Stimulated activated naive B cell treated with anti-CD40 and anti-IgM and Interleukin-4, amounts not matched to agents 10 μg/mL and 1 μg/mL and 100 μg/mL, for 72 hours (primary cell): Measurements from ENCODE around the gene CRELD1.
A peak's percentile ranks its signal among the peaks of the same experiment; 100 is the strongest.

ENCODE experiments used
- ATAC-seq, 2 donors: fragments of 150-1000 bp; cut with Tn5 transposase; replicated peaks; 2 replicates each; pipeline ENCODE4 v1.10.0; 2021; ENCODE audit warnings: moderate library complexity in 1 of 2
- DNase-seq: peaks from one replicate; pipeline ENCODE4 v3.0.0; 2021
- H3K27ac Mint-ChIP-seq: one replicate; pipeline ENCODE4 v1.8.0; 2022; ENCODE audit warnings: mild to moderate bottlenecking, mixed read lengths
- H3K27me3 Mint-ChIP-seq, 2 donors: one replicate each; pipeline ENCODE4 v1.8.0; 2022; ENCODE audit warnings: mixed read lengths in 2 of 2
- H3K36me3 Mint-ChIP-seq, 2 donors: one replicate each; pipeline ENCODE4 v1.8.0; 2022; ENCODE audit warnings: mixed read lengths in 2 of 2, mild to moderate bottlenecking in 1 of 2
- H3K4me1 Mint-ChIP-seq, 2 donors: one replicate each; pipeline ENCODE4 v1.8.0; 2022; ENCODE audit warnings: mixed read lengths in 2 of 2, mild to moderate bottlenecking in 1 of 2
- H3K4me3 Mint-ChIP-seq, 2 donors: one replicate each; pipeline ENCODE4 v1.8.0; 2022; ENCODE audit warnings: mild to moderate bottlenecking in 2 of 2, mixed read lengths in 2 of 2, moderate library complexity in 1 of 2
- H3K9me3 Mint-ChIP-seq, 2 donors: one replicate each; pipeline ENCODE4 v1.8.0; 2022; ENCODE audit warnings: mixed read lengths in 2 of 2, mild to moderate bottlenecking in 1 of 2

The CRELD1 gene

GRCh38 chr3:9914011-9914410 lies 19.6 kb upstream of the CRELD1 start:
- ATAC-seq (no peak), DNase-seq (no peak)
- Mint-ChIP-seq H3K27me3 (peaks cover 18 to 31% of the 10 kb centered on the region in 2 donors), H3K36me3 (peaks cover 3 to 6% of the 10 kb centered on the region in 2 donors), H3K4me3 (no peak overlapping the region), H3K27ac (no peak overlapping the region), H3K4me1 (peaks cover 20 to 33% of the 10 kb centered on the region in 2 donors), H3K9me3 (no peaks in the 10 kb centered on the region)

GRCh38 chr3:9914559-9915253 lies 18.9 kb upstream of the CRELD1 start:
- peak overlapping the region; percentile 66 to 82 for H3K4me3 Mint-ChIP-seq
- H3K9me3 Mint-ChIP-seq = no peaks in the 10 kb centered on the region
- peaks cover 3 to 5% of the 10 kb centered on the region in 2 donors for H3K36me3 Mint-ChIP-seq
- DNase-seq (no peak), ATAC-seq (peak; percentile 10 to 17)
- no peak overlapping the region for H3K27ac Mint-ChIP-seq
- peaks cover 18 to 31% of the 10 kb centered on the region in 2 donors for H3K27me3 Mint-ChIP-seq
- peaks cover 14 to 26% of the 10 kb centered on the region in 2 donors for H3K4me1 Mint-ChIP-seq

GRCh38 chr3:9915254-9916141 lies 18.1 kb upstream of the CRELD1 start:
- Mint-ChIP-seq H3K27ac (no peak overlapping the region), H3K9me3 (no peaks in the 10 kb centered on the region), H3K4me1 (peaks cover 13 to 23% of the 10 kb centered on the region in 2 donors)

GRCh38 chr3:9916346-9916733 lies 17.3 kb upstream of the CRELD1 start:
- Mint-ChIP-seq H3K4me3 (peak overlapping the region; percentile 76 to 87), H3K36me3 (peaks cover 3% of the 10 kb centered on the region in 2 donors), H3K27me3 (peaks cover 15 to 29% of the 10 kb centered on the region in 2 donors), H3K27ac (no peak overlapping the region), H3K9me3 (no peaks in the 10 kb centered on the region), H3K4me1 (peaks cover 13 to 23% of the 10 kb centered on the region in 2 donors)
- ATAC-seq (no peak), DNase-seq (no peak)

More at GRCh38 chr3:9915254-9916141, 18.1 kb upstream of the CRELD1 start:
- DNase-seq = no peak
- Mint-ChIP-seq H3K36me3 (peaks cover 3% of the 10 kb centered on the region in 2 donors), H3K4me3 (peak overlapping the region; percentile 82 to 87), H3K27me3 (peaks cover 18 to 31% of the 10 kb centered on the region in 2 donors)
- ATAC-seq = peak; percentile 62 to 66

- Mint-ChIP-seq H3K36me3 (peaks cover 3% of the 10 kb centered on the region in 2 donors), H3K4me1 (peaks cover 13 to 23% of the 10 kb centered on the region in 2 donors), H3K4me3 (peak within 1 kb of the TSS; percentile 82 to 87), H3K27ac (peak within 1 kb of the TSS; percentile 80), H3K27me3 (peaks cover 13 to 22% of the 10 kb centered on the region in 2 donors), H3K9me3 (no peaks in the 10 kb centered on the region)
- ATAC-seq = peak; percentile 64 to 66
- DNase-seq = no peak
Observed at GRCh38 chr3:9916734-9917680, 16.6 kb upstream of the CRELD1 start, which contains the start of gene IL17RC. TSS of gene IL17RC (plus strand) at chr3:9917098. CDS start at chr3:9917316, 218 bp downstream.

GRCh38 chr3:9917820-9918219 lies 15.8 kb upstream of the CRELD1 start:
- DNase-seq (no peak), ATAC-seq (no peak)
- H3K4me1 Mint-ChIP-seq = peaks cover 13 to 23% of the 10 kb centered on the region in 2 donors
- H3K36me3 Mint-ChIP-seq = no peaks in the 10 kb centered on the region
- H3K9me3 Mint-ChIP-seq = no peaks in the 10 kb centered on the region
- no peak overlapping the region for H3K27ac Mint-ChIP-seq
- H3K27me3 Mint-ChIP-seq = peaks cover 9 to 17% of the 10 kb centered on the region in 2 donors
- H3K4me3 Mint-ChIP-seq = peak overlapping the region; percentile 25 to 36

GRCh38 chr3:9918261-9919038 lies 15.2 kb upstream of the CRELD1 start:
- no peak overlapping the region for H3K4me3 Mint-ChIP-seq
- H3K27ac Mint-ChIP-seq = no peak overlapping the region
- ATAC-seq (no peak), DNase-seq (no peak)
- peaks cover 9 to 17% of the 10 kb centered on the region in 2 donors for H3K27me3 Mint-ChIP-seq
- no peaks in the 10 kb centered on the region for H3K9me3 Mint-ChIP-seq
- H3K36me3 Mint-ChIP-seq = no peaks in the 10 kb centered on the region
- peaks cover 13 to 23% of the 10 kb centered on the region in 2 donors for H3K4me1 Mint-ChIP-seq

- H3K27me3 Mint-ChIP-seq = peaks cover 0 to 3% of the 10 kb centered on the region in 2 donors
- peaks cover 0 to 4% of the 10 kb centered on the region in 2 donors for H3K36me3 Mint-ChIP-seq
- H3K27ac Mint-ChIP-seq = no peak overlapping the region
- DNase-seq (no peak), ATAC-seq (no peak)
- no peaks in the 10 kb centered on the region for H3K9me3 Mint-ChIP-seq
- no peak overlapping the region for H3K4me3 Mint-ChIP-seq
- H3K4me1 Mint-ChIP-seq = peaks cover 9 to 10% of the 10 kb centered on the region in 2 donors
Observed at GRCh38 chr3:9928158-9928557, 5.5 kb upstream of the CRELD1 start.

GRCh38 chr3:9930804-9931418 lies 2.7 kb upstream of the CRELD1 start:
- H3K9me3 Mint-ChIP-seq = no peaks in the 10 kb centered on the region
- ATAC-seq (no peak), DNase-seq (no peak)
- H3K4me3 Mint-ChIP-seq = no peak overlapping the region
- no peak overlapping the region for H3K27ac Mint-ChIP-seq
- peaks cover 11 to 14% of the 10 kb centered on the region in 2 donors for H3K36me3 Mint-ChIP-seq
- no peaks in the 10 kb centered on the region for H3K27me3 Mint-ChIP-seq
- H3K4me1 Mint-ChIP-seq = peaks cover 21 to 36% of the 10 kb centered on the region in 2 donors

- Mint-ChIP-seq H3K27ac (peak overlapping the region; percentile 98), H3K4me3 (peak overlapping the region; percentile 96 to 99), H3K36me3 (peaks cover 20% of the 10 kb centered on the region in 2 donors), H3K9me3 (no peaks in the 10 kb centered on the region), H3K4me1 (peaks cover 21 to 36% of the 10 kb centered on the region in 2 donors), H3K27me3 (no peaks in the 10 kb centered on the region)
- ATAC-seq (no peak), DNase-seq (no peak)
Observed at GRCh38 chr3:9932535-9932842, 1.1 kb upstream of the CRELD1 start.

GRCh38 chr3:9932843-9933560 lies 632 bp upstream of the CRELD1 start:
- ATAC-seq (peak; percentile 84 to 85), DNase-seq (peak; percentile 85)
- Mint-ChIP-seq H3K9me3 (no peaks in the 10 kb centered on the region), H3K36me3 (peaks cover 21 to 22% of the 10 kb centered on the region in 2 donors), H3K4me1 (peaks cover 21 to 36% of the 10 kb centered on the region in 2 donors), H3K4me3 (peak overlapping the region; percentile 96 to 99), H3K27me3 (no peaks in the 10 kb centered on the region), H3K27ac (peak overlapping the region; percentile 98)

- Mint-ChIP-seq H3K27me3 (no peaks in the 10 kb centered on the region), H3K36me3 (peaks cover 26 to 27% of the 10 kb centered on the region in 2 donors), H3K4me1 (peaks cover 21 to 36% of the 10 kb centered on the region in 2 donors), H3K27ac (peak overlapping the region; percentile 98), H3K4me3 (peak overlapping the region; percentile 96 to 99), H3K9me3 (no peaks in the 10 kb centered on the region)
- DNase-seq (no peak), ATAC-seq (no peak)
Observed at GRCh38 chr3:9934235-9934621, 594 bp downstream of the CRELD1 start.
